ENCODE data around the gene KMT2D. TPM values are rescaled to one million over a fixed set of nuclear protein-coding genes. Genes with fewer than 3 reads are reported as not detected.
A peak's percentile ranks its signal among the peaks of the same experiment; 100 is the strongest.
"Not testable (repeated sequence)": the region's sequence is repeated elsewhere in the genome, so short reads cannot be mapped to it uniquely, and the experiment has no call there.

Gene KMT2D
- total RNA-seq, 1 experiment from 2014 or later = 41.9 TPM

- Histone ChIP-seq H3K4me3 (ENCODE audit: low read length) (peak overlapping the region; percentile 91), H4K20me1 (ENCODE audit: low read length) (no peaks in the 10 kb centered on the region), H3K36me3 (ENCODE audit: low read depth, low read length) (no peaks in the 10 kb centered on the region), H3K9me3 (ENCODE audit: low read length) (no peaks in the 10 kb centered on the region), H3K4me1 (ENCODE audit: insufficient read depth, low read length) (peaks cover 10% of the 10 kb centered on the region; the same call in 1 of the 2 replicates), H3K9ac (ENCODE audit: low read length) (peak overlapping the region; percentile 57), H3K9me2 (replicated peaks; ENCODE audit: low read length) (no peaks in the 10 kb centered on the region), H3K79me2 (ENCODE audit: low read length) (no peaks in the 10 kb centered on the region), H3K4me2 (ENCODE audit: low read length) (peak overlapping the region; percentile 94), H3K27me3 (ENCODE audit: low read length) (no peaks in the 10 kb centered on the region), H3K27ac (ENCODE audit: low read length) (no peak overlapping the region), H2AFZ (ENCODE audit: low read length) (peak overlapping the region; percentile 92), H3F3A (ENCODE audit: low read length, unreplicated experiment) (no peaks in the 10 kb centered on the region)
- DNase-seq (no peak), ATAC-seq (peak; percentile 34)
- TF ChIP-seq EZH2 (IDR thresholded peaks at IDR 0.05; ENCODE audit: low read length, unreplicated experiment) (no peak), CTCF (conservative IDR thresholded peaks at IDR 0.05; ENCODE audit: low read depth, low read length) (no peak), EZH2phosphoT487 (IDR thresholded peaks at IDR 0.05; ENCODE audit: borderline replicate concordance, low read length) (no peak)
- BruUV-seq (replicated peaks) = TSS peak; percentile 67
- intact Hi-C loops (cut with micrococcal nuclease) = loop anchor here (2.0 kb wide), 1 partner anchor 20 kb away; no protein-coding TSS in a partner anchor
- ChIA-PET POLR2A (ENCODE audit: unreplicated experiment) (interaction anchor here (0.8 to 1.0 kb wide), 2 partner anchors 40 to 42 kb away, joined by 5 to 7 read pairs; partner anchors contain the start of gene LMBR1L), CTCF (interaction anchor here (0.7 to 1.4 kb wide), 3 partner anchors 20 to 24 kb away, joined by 3 to 25 read pairs (median 5); no protein-coding TSS in a partner anchor)
Measured at GRCh38 chr12:49068879-49069506, 8.4 kb upstream of the KMT2D start.

- H3K9ac ChIP-seq (ENCODE audit: low read length) = no peak overlapping the region
- no peaks in the 10 kb centered on the region for H3K9me2 ChIP-seq (replicated peaks; ENCODE audit: low read length)
- no peaks in the 10 kb centered on the region for H4K20me1 ChIP-seq (ENCODE audit: low read length)
- ATAC-seq (no peak), DNase-seq (no peak)
- peaks cover 12% of the 10 kb centered on the region; the same call in 1 of the 2 replicates for H3K79me2 ChIP-seq (ENCODE audit: low read length)
- BruUV-seq (replicated peaks) = no TSS peak
- ChIA-PET CTCF (no interaction called here), POLR2A (ENCODE audit: unreplicated experiment) (no interaction called here)
- H3K4me1 ChIP-seq (ENCODE audit: insufficient read depth, low read length) = peaks cover 10% of the 10 kb centered on the region; the same call in 1 of the 2 replicates
- no peak overlapping the region for H3K4me2 ChIP-seq (ENCODE audit: low read length)
- no peaks in the 10 kb centered on the region for H3K36me3 ChIP-seq (ENCODE audit: low read depth, low read length)
- H2AFZ ChIP-seq (ENCODE audit: low read length) = no peak overlapping the region
- no peak overlapping the region for H3K4me3 ChIP-seq (ENCODE audit: low read length)
- no peaks in the 10 kb centered on the region for H3F3A ChIP-seq (ENCODE audit: low read length, unreplicated experiment)
- TF ChIP-seq EZH2 (IDR thresholded peaks at IDR 0.05; ENCODE audit: low read length, unreplicated experiment) = no peak
- H3K27ac ChIP-seq (ENCODE audit: low read length) = no peak overlapping the region
- no peaks in the 10 kb centered on the region for H3K9me3 ChIP-seq (ENCODE audit: low read length)
- no peaks in the 10 kb centered on the region for H3K27me3 ChIP-seq (ENCODE audit: low read length)
- intact Hi-C loops (cut with micrococcal nuclease) = no loop called here
Measured at GRCh38 chr12:49066120-49066519, 5.5 kb upstream of the KMT2D start.

- Histone ChIP-seq H4K20me1 (ENCODE audit: low read length) (no peaks in the 10 kb centered on the region), H3K4me1 (ENCODE audit: insufficient read depth, low read length) (peaks cover 5% of the 10 kb centered on the region; the same call in 1 of the 2 replicates), H3K4me2 (ENCODE audit: low read length) (no peak overlapping the region), H3K9me2 (replicated peaks; ENCODE audit: low read length) (no peaks in the 10 kb centered on the region), H3K27ac (ENCODE audit: low read length) (no peak overlapping the region), H3K9ac (ENCODE audit: low read length) (no peak overlapping the region), H3K4me3 (ENCODE audit: low read length) (no peak overlapping the region), H2AFZ (ENCODE audit: low read length) (no peak overlapping the region), H3K27me3 (ENCODE audit: low read length) (no peaks in the 10 kb centered on the region), H3K36me3 (ENCODE audit: low read depth, low read length) (no peaks in the 10 kb centered on the region), H3K9me3 (ENCODE audit: low read length) (no peaks in the 10 kb centered on the region), H3K79me2 (ENCODE audit: low read length) (peaks cover 23% of the 10 kb centered on the region), H3F3A (ENCODE audit: low read length, unreplicated experiment) (no peaks in the 10 kb centered on the region)
- intact Hi-C loops (cut with micrococcal nuclease) = loop anchor here (1.0 kb wide), 2 partner anchors 28 to 57 kb away; no protein-coding TSS in a partner anchor
- DNase-seq = no peak
- ChIA-PET POLR2A (ENCODE audit: unreplicated experiment) (no interaction called here), CTCF (interaction anchor here (1.3 to 2.2 kb wide), 4 partner anchors 23 to 56 kb away, joined by 3 to 11 read pairs (median 7); no protein-coding TSS in a partner anchor)
- TF ChIP-seq EZH2phosphoT487 (IDR thresholded peaks at IDR 0.05; ENCODE audit: borderline replicate concordance, low read length) = no peak
- TF ChIP-seq EZH2 (IDR thresholded peaks at IDR 0.05; ENCODE audit: low read length, unreplicated experiment) = no peak
- no peak for TF ChIP-seq CTCF (conservative IDR thresholded peaks at IDR 0.05; ENCODE audit: low read depth, low read length)
- no TSS peak for BruUV-seq (replicated peaks)
- ATAC-seq = no peak
Measured at GRCh38 chr12:49064767-49065152, 4.2 kb upstream of the KMT2D start.

GRCh38 chr12:49061916-49062315, 1.3 kb upstream of the KMT2D start:
- Histone ChIP-seq H3K4me1 (ENCODE audit: insufficient read depth, low read length) (peaks cover 11% of the 10 kb centered on the region), H3K79me2 (ENCODE audit: low read length) (peaks cover 51% of the 10 kb centered on the region), H3K4me3 (ENCODE audit: low read length) (peak overlapping the region; percentile 87; the same call in 1 of the 2 replicates), H3K4me2 (ENCODE audit: low read length) (peak overlapping the region; percentile 93), H4K20me1 (ENCODE audit: low read length) (peaks cover 27% of the 10 kb centered on the region)
- H3K36me3 ChIP-seq (ENCODE audit: low read depth, low read length); H2AFZ ChIP-seq (ENCODE audit: low read length); ATAC-seq; H3K27me3 ChIP-seq (ENCODE audit: low read length); POLR2A ChIA-PET (ENCODE audit: unreplicated experiment); H3F3A ChIP-seq (ENCODE audit: low read length, unreplicated experiment); H3K9ac ChIP-seq (ENCODE audit: low read length); intact Hi-C loops (cut with micrococcal nuclease); BruUV-seq (replicated peaks); CTCF ChIA-PET; DNase-seq; H3K9me3 ChIP-seq (ENCODE audit: low read length); H3K27ac ChIP-seq (ENCODE audit: low read length); H3K9me2 ChIP-seq (replicated peaks; ENCODE audit: low read length): not testable (repeated sequence)
